T-helper 17 cell (primary cell): Measurements from ENCODE around the gene TUFM. TPM values are rescaled to one million over a fixed set of nuclear protein-coding genes. Genes with fewer than 3 reads are reported as not detected.

Source experiments
- ATAC-seq: fragments of 150-1000 bp; cut with Tn5 transposase; 2 replicates; pipeline ENCODE4 v1.10.0; 2021; ENCODE audit warnings: mild to moderate bottlenecking, moderate library complexity
- DNase-seq, 3 donors: peaks; one replicate each; pipeline versions ENCODE4 v3.0.0 to v3.0.0-alpha.2; 2020 to 2021
- H3K9me3 ChIP-seq: one replicate; pipeline ENCODE4 v1.7.0; 2013; ENCODE audit warnings: low read length, mild to moderate bottlenecking; ENCODE audit not compliant: control insufficient read depth, poor library complexity, severe bottlenecking
- H3K27ac Mint-ChIP-seq: one replicate; pipeline ENCODE4 v1.8.0; 2022; ENCODE audit warnings: mild to moderate bottlenecking, moderate library complexity, mixed read lengths
- H3K27me3 Mint-ChIP-seq: one replicate; pipeline ENCODE4 v1.8.0; 2022; ENCODE audit warnings: mixed read lengths
- H3K36me3 Mint-ChIP-seq: one replicate; pipeline ENCODE4 v1.8.0; 2022; ENCODE audit warnings: low read depth, mixed read lengths
- H3K4me1 Mint-ChIP-seq: one replicate; pipeline ENCODE4 v1.8.0; 2022; ENCODE audit warnings: mild to moderate bottlenecking, mixed read lengths
- H3K4me3 Mint-ChIP-seq: one replicate; pipeline ENCODE4 v1.8.0; 2022; ENCODE audit warnings: mild to moderate bottlenecking, moderate library complexity, mixed read lengths
- total RNA-seq, 4 donors: library from RNA in 2 of 4; stranded (reverse) in 2 of 4; gene quantifications; one replicate each; pipeline ENCODE4 v1.2.3 and lab custom pipeline; 2022 to 2026

TUFM gene
- total RNA-seq, 2 donors from 2014 or later: 78.5 to 103 TPM

- Mint-ChIP-seq H3K36me3 (peaks cover 5% of the 10 kb centered on the region), H3K4me3 (peak overlapping the region; percentile 88), H3K27me3 (peaks cover 15% of the 10 kb centered on the region), H3K4me1 (peaks cover 19% of the 10 kb centered on the region), H3K27ac (no peak overlapping the region)
- DNase-seq (peak; percentile 70 to 86 (median 85)), ATAC-seq (peak; percentile 99)
- no peaks in the 10 kb centered on the region for H3K9me3 ChIP-seq
Observed at GRCh38 chr16:28879841-28880588, 33.9 kb upstream of the TUFM start.

DNA sequence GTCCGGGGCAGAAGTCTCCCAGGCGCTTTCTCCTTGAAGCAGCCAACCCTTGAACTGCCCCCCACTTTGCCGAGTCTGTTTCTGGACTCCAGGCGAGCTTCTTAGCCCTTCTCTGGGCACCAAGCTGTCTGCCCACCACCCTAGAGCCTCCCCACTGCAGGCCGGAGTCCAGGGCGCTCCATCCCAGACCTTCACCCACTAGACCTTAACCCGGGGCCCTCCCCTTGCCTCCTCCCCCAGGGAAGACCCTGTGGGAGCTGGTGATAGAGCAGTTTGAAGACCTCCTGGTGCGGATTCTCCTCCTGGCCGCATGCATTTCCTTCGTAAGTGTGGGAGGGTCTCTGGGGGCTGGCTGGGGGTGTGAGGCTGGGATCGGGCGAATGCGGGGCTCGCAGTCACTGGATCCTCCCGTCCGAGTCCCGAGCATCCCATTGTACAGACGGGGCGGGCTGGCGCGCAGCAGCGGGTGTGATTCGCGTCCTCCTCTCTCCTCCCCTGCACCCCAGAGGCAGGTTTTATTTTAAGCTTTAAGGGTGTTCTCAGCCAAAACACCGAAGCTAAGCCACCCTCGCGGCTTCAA lies 33.2 kb upstream of the TUFM start:
- no peak overlapping the region for H3K27ac Mint-ChIP-seq
- peaks cover 19% of the 10 kb centered on the region for H3K4me1 Mint-ChIP-seq
- peaks cover 15% of the 10 kb centered on the region for H3K27me3 Mint-ChIP-seq
- DNase-seq (no peak), ATAC-seq (peak; percentile 55)
- peaks cover 5% of the 10 kb centered on the region for H3K36me3 Mint-ChIP-seq
- no peaks in the 10 kb centered on the region for H3K9me3 ChIP-seq
- H3K4me3 Mint-ChIP-seq: peak overlapping the region; percentile 88

GRCh38 chr16:28878083-28878926 lies 32.2 kb upstream of the TUFM start, which contains the start of gene ATP2A1:
Gene ATP2A1, plus strand, starts transcription at chr16:28878488. Its CDS starts 184 bp downstream, at chr16:28878672.
- peaks cover 6% of the 10 kb centered on the region for H3K27me3 Mint-ChIP-seq
- no peak within 1 kb of the TSS for H3K27ac Mint-ChIP-seq

DNA sequence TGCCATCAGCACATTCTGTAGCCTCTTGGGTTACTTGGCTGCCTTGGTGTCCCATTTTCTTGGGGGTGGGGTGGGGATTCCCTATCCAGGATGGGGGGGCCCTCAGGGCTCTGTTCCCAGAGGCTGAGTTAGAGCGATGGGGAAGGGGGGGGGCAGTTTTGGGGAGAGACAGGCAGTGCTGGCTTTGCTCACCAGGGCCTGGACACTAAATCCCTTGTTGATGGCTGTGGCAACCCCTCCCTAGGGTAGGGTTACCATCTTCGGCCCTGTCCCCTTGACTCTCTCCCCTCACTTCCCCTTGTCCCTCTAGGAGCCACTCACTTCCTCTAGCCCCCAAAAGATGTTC lies 31.5 kb upstream of the TUFM start:
- peaks cover 6% of the 10 kb centered on the region for H3K27me3 Mint-ChIP-seq
- peaks cover 15% of the 10 kb centered on the region for H3K4me1 Mint-ChIP-seq
- ATAC-seq (no peak), DNase-seq (no peak)
- no peak overlapping the region for H3K27ac Mint-ChIP-seq
- no peaks in the 10 kb centered on the region for H3K9me3 ChIP-seq
- H3K4me3 Mint-ChIP-seq: peak overlapping the region; percentile 49
- no peaks in the 10 kb centered on the region for H3K36me3 Mint-ChIP-seq

More at GRCh38 chr16:28878083-28878926, 32.2 kb upstream of the TUFM start, which contains the start of gene ATP2A1:
- H3K9me3 ChIP-seq: no peaks in the 10 kb centered on the region
- Mint-ChIP-seq H3K36me3 (no peaks in the 10 kb centered on the region), H3K4me1 (peaks cover 15% of the 10 kb centered on the region), H3K4me3 (peak within 1 kb of the TSS; percentile 88)
- DNase-seq: no peak
- no peak for ATAC-seq

GRCh38 chr16:28876973-28877654 lies 31.0 kb upstream of the TUFM start:
- H3K4me1 Mint-ChIP-seq: peaks cover 15% of the 10 kb centered on the region
- no peak for DNase-seq
- ATAC-seq: no peak
- no peaks in the 10 kb centered on the region for H3K36me3 Mint-ChIP-seq
- H3K27ac Mint-ChIP-seq: no peak overlapping the region
- H3K27me3 Mint-ChIP-seq: peaks cover 6% of the 10 kb centered on the region
- no peaks in the 10 kb centered on the region for H3K9me3 ChIP-seq
- H3K4me3 Mint-ChIP-seq: no peak overlapping the region

DNA sequence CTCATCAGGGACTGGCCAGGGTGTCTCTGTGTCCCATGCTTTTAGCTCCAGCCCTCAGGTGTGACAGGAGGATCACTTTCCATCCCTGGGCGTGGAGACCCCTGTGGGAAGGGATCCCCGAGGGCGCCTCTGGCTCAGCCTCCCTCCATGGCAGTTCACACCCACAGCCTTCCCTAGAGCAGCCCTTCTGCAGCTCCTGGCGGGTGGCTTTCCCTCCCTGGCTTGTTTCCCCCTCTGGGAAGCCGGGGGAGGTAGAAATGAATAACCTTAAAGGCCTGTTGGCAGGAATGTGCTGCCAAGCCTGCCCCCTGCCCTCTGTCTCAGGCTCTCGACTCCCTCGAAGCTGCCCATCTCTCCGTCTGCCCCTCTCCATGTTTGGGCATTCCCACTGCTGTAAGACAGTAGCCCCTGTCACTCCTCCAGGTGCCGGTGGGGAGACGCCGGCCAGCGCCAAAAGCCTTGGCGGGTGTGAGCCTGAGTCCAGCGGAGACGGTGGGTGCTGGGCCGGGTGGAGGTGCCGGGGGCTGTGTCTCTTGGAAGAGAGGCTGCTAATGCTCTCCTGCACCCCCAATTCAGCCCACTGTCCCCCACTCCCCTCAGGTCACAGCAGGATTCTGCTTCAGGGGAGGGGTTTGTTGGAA lies 30.0 kb upstream of the TUFM start:
- Mint-ChIP-seq H3K4me1 (peaks cover 13% of the 10 kb centered on the region), H3K36me3 (no peaks in the 10 kb centered on the region), H3K4me3 (no peak overlapping the region)

GRCh38 chr16:28875134-28876018 lies 29.2 kb upstream of the TUFM start:
- DNase-seq (no peak), ATAC-seq (no peak)
- H3K36me3 Mint-ChIP-seq: peaks cover under 1% of the 10 kb centered on the region
- no peak overlapping the region for H3K27ac Mint-ChIP-seq
- H3K4me1 Mint-ChIP-seq: peaks cover 9% of the 10 kb centered on the region
- H3K27me3 Mint-ChIP-seq: no peaks in the 10 kb centered on the region
- H3K9me3 ChIP-seq: no peaks in the 10 kb centered on the region
- peak overlapping the region; percentile 19 for H3K4me3 Mint-ChIP-seq

More for the DNA sequence above, 30.0 kb upstream of the TUFM start:
- H3K9me3 ChIP-seq: no peaks in the 10 kb centered on the region
- ATAC-seq: no peak
- DNase-seq: no peak
- Mint-ChIP-seq H3K27me3 (peaks cover 4% of the 10 kb centered on the region), H3K27ac (no peak overlapping the region)

DNA sequence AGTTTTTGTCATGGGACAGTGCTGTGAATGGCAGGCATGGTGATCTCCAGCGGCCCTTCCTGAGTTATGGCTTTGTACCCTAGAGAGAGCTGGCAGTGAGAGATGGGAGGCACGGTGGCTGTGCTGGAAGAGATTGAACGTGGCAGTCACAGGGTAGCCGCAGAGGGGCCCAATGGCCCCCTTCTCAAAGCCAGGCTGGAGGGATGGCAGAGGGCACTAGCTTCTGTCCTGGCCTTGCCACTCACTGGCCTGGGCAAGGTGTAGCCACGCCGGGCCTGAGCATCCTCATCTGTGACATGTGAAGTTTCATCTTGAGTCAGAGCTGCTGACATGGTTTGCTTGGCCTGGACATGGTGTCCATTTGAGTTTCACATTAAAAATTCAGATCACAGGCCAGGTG lies 28.3 kb upstream of the TUFM start:
- Mint-ChIP-seq H3K4me3 (no peak overlapping the region), H3K4me1 (peaks cover 8% of the 10 kb centered on the region)

DNA sequence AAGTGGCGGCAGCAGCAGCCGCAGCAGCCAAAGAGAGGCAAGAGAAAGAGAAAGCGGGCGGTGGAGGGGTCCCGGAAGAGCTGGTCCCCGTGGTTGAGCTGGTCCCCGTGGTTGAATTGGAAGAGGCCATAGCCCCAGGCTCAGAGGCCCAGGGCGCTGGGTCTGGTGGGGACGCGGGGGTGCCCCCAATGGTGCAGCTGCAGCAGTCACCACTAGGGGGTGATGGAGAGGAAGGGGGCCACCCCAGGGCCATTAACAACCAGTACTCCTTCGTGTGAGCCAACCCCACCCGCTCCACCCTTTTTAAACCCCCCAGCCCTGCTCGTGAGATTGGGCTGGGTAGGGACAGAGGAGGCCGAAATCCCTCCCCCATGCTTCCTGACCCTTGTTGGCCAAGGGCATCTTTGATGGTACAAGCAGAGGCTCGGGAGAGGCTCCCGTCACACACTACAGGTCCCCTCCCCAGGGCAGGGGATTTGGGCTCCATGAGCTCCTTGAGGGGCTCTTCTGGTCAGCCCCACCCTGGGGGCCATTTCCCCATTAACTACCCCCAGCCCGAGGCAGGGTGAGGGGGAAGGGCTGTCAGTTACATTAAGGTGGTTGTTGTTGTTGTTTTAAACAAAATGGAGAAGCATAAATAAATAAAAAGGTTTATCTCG lies 27.5 kb upstream of the TUFM start:
- Mint-ChIP-seq H3K36me3 (peaks cover 4% of the 10 kb centered on the region), H3K4me3 (no peak overlapping the region), H3K27me3 (no peaks in the 10 kb centered on the region), H3K27ac (peak overlapping the region; percentile 16), H3K4me1 (peaks cover 5% of the 10 kb centered on the region)
- H3K9me3 ChIP-seq: no peaks in the 10 kb centered on the region
- ATAC-seq (peak; percentile 90), DNase-seq (peak; percentile 38 to 63 (median 48))

More for the DNA sequence above, 28.3 kb upstream of the TUFM start:
- H3K36me3 Mint-ChIP-seq: peaks cover 4% of the 10 kb centered on the region
- H3K27me3 Mint-ChIP-seq: no peaks in the 10 kb centered on the region
- H3K27ac Mint-ChIP-seq: no peak overlapping the region
- H3K9me3 ChIP-seq: no peaks in the 10 kb centered on the region
- ATAC-seq (no peak), DNase-seq (no peak)

- Mint-ChIP-seq H3K27ac (peak overlapping the region; percentile 16), H3K4me1 (peaks cover 3% of the 10 kb centered on the region), H3K27me3 (no peaks in the 10 kb centered on the region), H3K4me3 (no peak overlapping the region), H3K36me3 (peaks cover 4% of the 10 kb centered on the region)
- DNase-seq (no peak), ATAC-seq (no peak)
- no peaks in the 10 kb centered on the region for H3K9me3 ChIP-seq
Observed at GRCh38 chr16:28872952-28873351, 26.8 kb upstream of the TUFM start.

- Mint-ChIP-seq H3K36me3 (peaks cover 4% of the 10 kb centered on the region), H3K27me3 (no peaks in the 10 kb centered on the region), H3K4me3 (no peak overlapping the region), H3K4me1 (peaks cover 19% of the 10 kb centered on the region), H3K27ac (no peak overlapping the region)
- no peaks in the 10 kb centered on the region for H3K9me3 ChIP-seq
- ATAC-seq (no peak), DNase-seq (no peak)
Observed at GRCh38 chr16:28869201-28869600, 23.1 kb upstream of the TUFM start.
